Stimulated activated memory B cell treated with anti-CD40 and anti-IgM and Interleukin-4, amounts not matched to agents 10 μg/mL and 1 μg/mL and 100 μg/mL, for 72 hours (primary cell): ENCODE data around the gene CCDC85C.

Source experiments
- ATAC-seq: fragments of 150-1000 bp; cut with Tn5 transposase; 2 replicates; pipeline ENCODE4 v1.10.0; 2021
- H3K27ac Mint-ChIP-seq: one replicate; pipeline ENCODE4 v1.8.0; 2022; ENCODE audit warnings: mild to moderate bottlenecking, mixed read lengths
- H3K27me3 Mint-ChIP-seq: one replicate; pipeline ENCODE4 v1.8.0; 2022; ENCODE audit warnings: mixed read lengths
- H3K36me3 Mint-ChIP-seq: one replicate; pipeline ENCODE4 v1.8.0; 2022; ENCODE audit warnings: mixed read lengths
- H3K4me1 Mint-ChIP-seq: one replicate; pipeline ENCODE4 v1.8.0; 2022; ENCODE audit warnings: mixed read lengths
- H3K4me3 Mint-ChIP-seq: one replicate; pipeline ENCODE4 v1.8.0; 2022; ENCODE audit warnings: mild to moderate bottlenecking, moderate library complexity, mixed read lengths
- H3K9me3 Mint-ChIP-seq: one replicate; pipeline ENCODE4 v1.8.0; 2022; ENCODE audit warnings: mixed read lengths

CCDC85C gene

GRCh38 chr14:99576761-99577705 is 27.0 kb downstream of the CCDC85C start:
- no peaks in the 10 kb centered on the region for H3K36me3 Mint-ChIP-seq
- H3K27ac Mint-ChIP-seq: no peak overlapping the region
- no peak for ATAC-seq
- no peak overlapping the region for H3K4me3 Mint-ChIP-seq
- peaks cover 24% of the 10 kb centered on the region for H3K27me3 Mint-ChIP-seq
- no peaks in the 10 kb centered on the region for H3K9me3 Mint-ChIP-seq
- H3K4me1 Mint-ChIP-seq: peaks cover 34% of the 10 kb centered on the region

- Mint-ChIP-seq H3K4me1 (peaks cover 34% of the 10 kb centered on the region), H3K9me3 (no peaks in the 10 kb centered on the region), H3K36me3 (no peaks in the 10 kb centered on the region), H3K27me3 (peaks cover 24% of the 10 kb centered on the region), H3K4me3 (no peak overlapping the region), H3K27ac (no peak overlapping the region)
- no peak for ATAC-seq
Measured at GRCh38 chr14:99576304-99576703, 27.7 kb downstream of the CCDC85C start.

- no peak overlapping the region for H3K27ac Mint-ChIP-seq
- no peak for ATAC-seq
- peaks cover 18% of the 10 kb centered on the region for H3K27me3 Mint-ChIP-seq
- H3K4me1 Mint-ChIP-seq: peaks cover 33% of the 10 kb centered on the region
- H3K9me3 Mint-ChIP-seq: no peaks in the 10 kb centered on the region
- no peak overlapping the region for H3K4me3 Mint-ChIP-seq
- no peaks in the 10 kb centered on the region for H3K36me3 Mint-ChIP-seq
Measured at GRCh38 chr14:99575043-99576023, 28.7 kb downstream of the CCDC85C start.

GRCh38 chr14:99574099-99574880 is 29.7 kb downstream of the CCDC85C start:
- no peak overlapping the region for H3K4me3 Mint-ChIP-seq
- peaks cover 8% of the 10 kb centered on the region for H3K27me3 Mint-ChIP-seq
- H3K27ac Mint-ChIP-seq: no peak overlapping the region
- H3K9me3 Mint-ChIP-seq: no peaks in the 10 kb centered on the region
- no peaks in the 10 kb centered on the region for H3K36me3 Mint-ChIP-seq
- peaks cover 33% of the 10 kb centered on the region for H3K4me1 Mint-ChIP-seq
- no peak for ATAC-seq

- Mint-ChIP-seq H3K36me3 (no peaks in the 10 kb centered on the region), H3K4me1 (peaks cover 32% of the 10 kb centered on the region), H3K9me3 (no peaks in the 10 kb centered on the region), H3K27me3 (peaks cover under 1% of the 10 kb centered on the region), H3K27ac (no peak overlapping the region), H3K4me3 (no peak overlapping the region)
- ATAC-seq: no peak
Measured at GRCh38 chr14:99573436-99574098, 30.4 kb downstream of the CCDC85C start.

GRCh38 chr14:99573000-99573330 is 31.0 kb downstream of the CCDC85C start:
- Mint-ChIP-seq H3K9me3 (no peaks in the 10 kb centered on the region), H3K4me1 (peaks cover 30% of the 10 kb centered on the region), H3K27me3 (no peaks in the 10 kb centered on the region), H3K36me3 (no peaks in the 10 kb centered on the region), H3K27ac (no peak overlapping the region), H3K4me3 (no peak overlapping the region)
- peak; percentile 25 for ATAC-seq

GRCh38 chr14:99572173-99572999 is 31.6 kb downstream of the CCDC85C start:
- no peak for ATAC-seq
- H3K36me3 Mint-ChIP-seq: no peaks in the 10 kb centered on the region
- H3K4me3 Mint-ChIP-seq: no peak overlapping the region
- H3K9me3 Mint-ChIP-seq: no peaks in the 10 kb centered on the region
- H3K27ac Mint-ChIP-seq: no peak overlapping the region
- H3K4me1 Mint-ChIP-seq: peaks cover 30% of the 10 kb centered on the region
- no peaks in the 10 kb centered on the region for H3K27me3 Mint-ChIP-seq

- Mint-ChIP-seq H3K27ac (no peak overlapping the region), H3K9me3 (no peaks in the 10 kb centered on the region), H3K4me1 (peaks cover 30% of the 10 kb centered on the region), H3K36me3 (no peaks in the 10 kb centered on the region), H3K27me3 (no peaks in the 10 kb centered on the region), H3K4me3 (no peak overlapping the region)
- no peak for ATAC-seq
Measured at GRCh38 chr14:99571303-99571986, 32.6 kb downstream of the CCDC85C start.

- ATAC-seq: no peak
- Mint-ChIP-seq H3K4me3 (no peak overlapping the region), H3K4me1 (peaks cover 26% of the 10 kb centered on the region), H3K27ac (no peak overlapping the region), H3K9me3 (no peaks in the 10 kb centered on the region), H3K36me3 (no peaks in the 10 kb centered on the region), H3K27me3 (no peaks in the 10 kb centered on the region)
Measured at GRCh38 chr14:99570544-99571302, 33.3 kb downstream of the CCDC85C start.

- no peaks in the 10 kb centered on the region for H3K36me3 Mint-ChIP-seq
- H3K27me3 Mint-ChIP-seq: peaks cover 6% of the 10 kb centered on the region
- H3K27ac Mint-ChIP-seq: peak overlapping the region; percentile 35
- peaks cover 23% of the 10 kb centered on the region for H3K4me1 Mint-ChIP-seq
- no peak for ATAC-seq
- H3K4me3 Mint-ChIP-seq: no peak overlapping the region
- H3K9me3 Mint-ChIP-seq: no peaks in the 10 kb centered on the region
Measured at GRCh38 chr14:99569725-99570543, 34.1 kb downstream of the CCDC85C start.

- peak; percentile 57 for ATAC-seq
- peaks cover 13% of the 10 kb centered on the region for H3K27me3 Mint-ChIP-seq
- H3K36me3 Mint-ChIP-seq: no peaks in the 10 kb centered on the region
- peak overlapping the region; percentile 35 for H3K27ac Mint-ChIP-seq
- peaks cover 23% of the 10 kb centered on the region for H3K4me1 Mint-ChIP-seq
- H3K9me3 Mint-ChIP-seq: no peaks in the 10 kb centered on the region
- H3K4me3 Mint-ChIP-seq: no peak overlapping the region
Measured at GRCh38 chr14:99568567-99569560, 35.1 kb downstream of the CCDC85C start.
